Nucleus accumbens (tissue), 56 donors: ENCODE measurements around the gene MYO10.
"Not testable (repeated sequence)": the region's sequence is repeated elsewhere in the genome, so short reads cannot be mapped to it uniquely, and the experiment has no call there.

ENCODE experiments used
- DNase-seq, 56 donors: peaks; one replicate each; lab custom pipeline; 2025; lab: John Stamatoyannopoulos, UW

Gene MYO10

DNA sequence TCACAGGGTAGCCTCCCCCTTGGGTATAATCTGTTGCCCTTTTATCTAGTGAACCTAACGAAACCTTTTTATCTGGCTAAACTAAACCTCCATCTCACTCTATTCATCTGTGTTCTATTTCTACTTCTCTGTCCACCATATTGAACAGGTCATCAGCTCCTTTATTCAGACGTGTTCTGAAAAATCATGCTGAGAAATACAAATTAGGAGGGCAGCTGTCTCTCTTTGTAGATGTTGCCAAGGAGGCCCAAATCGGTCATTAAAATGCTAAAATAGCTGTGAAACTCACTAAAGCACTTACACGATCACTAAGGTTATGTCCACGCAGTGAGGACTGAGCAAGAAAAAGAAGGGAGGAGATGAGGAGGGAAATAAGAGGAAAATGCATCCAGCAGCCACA, 203.7 kb downstream of the MYO10 start:
- no peak for DNase-seq

DNA sequence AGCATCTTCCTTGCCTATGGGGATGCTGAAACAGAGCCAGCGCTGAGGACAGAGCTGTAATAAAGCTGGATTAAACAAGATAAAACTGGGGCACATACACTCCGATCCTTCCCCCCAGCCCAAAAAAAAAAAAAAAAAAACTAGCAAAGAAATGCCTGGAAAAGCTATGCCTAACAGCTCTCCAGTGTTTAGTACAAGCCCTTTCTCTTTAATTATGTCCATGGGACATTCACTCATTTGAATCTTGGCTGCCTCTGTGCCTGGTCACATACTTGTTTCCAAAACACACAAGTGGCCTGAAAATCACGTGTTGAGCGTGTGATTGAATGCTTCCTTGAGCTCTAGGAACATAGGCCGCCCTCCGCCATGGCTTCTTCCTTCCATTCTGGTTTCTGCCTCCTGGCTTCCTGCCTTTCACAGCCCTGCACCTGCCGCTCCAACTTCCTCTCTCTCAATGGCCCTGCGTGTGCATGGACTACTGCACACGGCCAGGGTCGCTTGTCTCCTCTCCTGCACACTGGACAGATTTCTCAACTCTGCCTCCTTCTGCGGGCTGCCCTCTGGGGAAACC, 208.2 kb downstream of the MYO10 start:
- peak in 24 of 56 donors; percentile 11 to 70 (median 34) for DNase-seq

DNA sequence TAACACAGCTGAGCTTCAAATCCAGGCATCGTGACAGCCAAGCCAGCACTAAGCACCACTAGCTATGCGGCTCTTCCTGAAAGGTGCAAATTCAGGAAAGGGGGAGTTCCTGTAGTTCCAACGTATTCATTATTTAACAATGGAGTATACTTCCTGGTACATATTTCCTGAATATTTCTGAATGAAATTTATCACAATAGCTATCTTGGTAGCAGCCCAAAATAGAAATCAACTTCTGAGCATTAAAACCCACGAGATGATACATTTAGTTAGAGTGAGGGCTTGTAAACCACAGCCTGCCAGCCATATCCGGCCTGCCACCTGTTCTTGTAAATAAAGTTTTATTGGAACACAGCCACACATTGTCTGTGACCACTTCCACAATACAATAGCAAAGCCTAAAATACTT, 209.5 kb downstream of the MYO10 start:
- DNase-seq: no peak

DNA sequence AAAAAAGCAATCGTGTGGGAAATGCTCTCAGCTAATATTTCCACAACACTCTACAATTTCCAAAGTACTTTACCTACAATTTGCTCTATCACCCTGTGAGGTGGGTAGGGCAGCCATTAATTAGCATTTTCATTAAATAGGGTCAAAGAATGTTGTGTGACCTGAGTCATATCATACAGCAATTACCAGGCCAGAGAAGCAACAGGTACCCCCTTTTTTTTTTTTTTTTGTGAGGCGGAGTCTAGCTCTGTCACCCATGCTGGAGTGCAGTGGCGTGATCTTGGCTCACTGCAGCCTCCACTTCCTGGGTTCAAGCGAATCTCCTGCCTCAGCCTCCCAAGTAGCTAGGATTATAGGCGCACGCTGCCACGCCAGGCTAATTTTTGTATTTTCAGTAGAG, 210.5 kb downstream of the MYO10 start:
- no peak for DNase-seq

DNA sequence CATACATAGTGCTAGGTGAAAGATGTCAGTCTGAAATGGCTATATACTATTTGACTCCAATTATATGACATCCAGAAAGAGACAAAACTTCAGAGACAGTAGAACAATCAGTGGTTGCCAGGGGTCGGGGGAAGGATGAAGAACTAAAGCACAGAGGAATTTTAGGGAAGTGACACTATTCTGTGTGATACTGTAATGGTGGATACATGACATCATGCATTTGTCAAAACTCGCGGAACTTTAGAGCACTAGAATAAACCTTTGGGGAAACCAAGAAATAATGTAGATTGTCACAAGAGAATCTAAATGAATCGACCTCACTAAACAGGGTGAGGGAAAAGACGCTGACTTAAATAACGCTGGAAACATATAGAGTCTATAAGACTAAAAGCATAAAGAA, 212.3 kb downstream of the MYO10 start:
- no peak for DNase-seq

DNA sequence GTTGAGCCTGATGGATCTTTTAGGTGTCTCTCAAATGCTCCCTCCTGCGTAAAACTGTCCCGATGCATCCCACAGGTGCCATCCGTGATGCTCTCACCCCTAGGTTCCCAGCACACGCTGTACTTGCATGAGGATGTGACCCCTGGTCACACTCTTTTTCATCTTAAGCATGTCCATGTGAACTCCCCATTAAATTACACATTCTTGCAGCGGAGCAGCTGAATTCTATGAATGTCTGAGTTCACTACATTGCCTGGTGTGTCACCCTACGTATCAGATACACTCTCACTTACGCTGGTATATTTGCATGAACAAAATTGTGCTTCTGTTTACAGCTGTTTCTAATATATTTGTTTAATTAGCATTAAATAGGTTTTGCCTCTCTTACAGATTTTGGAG, 214.0 kb downstream of the MYO10 start:
- no peak for DNase-seq

DNA sequence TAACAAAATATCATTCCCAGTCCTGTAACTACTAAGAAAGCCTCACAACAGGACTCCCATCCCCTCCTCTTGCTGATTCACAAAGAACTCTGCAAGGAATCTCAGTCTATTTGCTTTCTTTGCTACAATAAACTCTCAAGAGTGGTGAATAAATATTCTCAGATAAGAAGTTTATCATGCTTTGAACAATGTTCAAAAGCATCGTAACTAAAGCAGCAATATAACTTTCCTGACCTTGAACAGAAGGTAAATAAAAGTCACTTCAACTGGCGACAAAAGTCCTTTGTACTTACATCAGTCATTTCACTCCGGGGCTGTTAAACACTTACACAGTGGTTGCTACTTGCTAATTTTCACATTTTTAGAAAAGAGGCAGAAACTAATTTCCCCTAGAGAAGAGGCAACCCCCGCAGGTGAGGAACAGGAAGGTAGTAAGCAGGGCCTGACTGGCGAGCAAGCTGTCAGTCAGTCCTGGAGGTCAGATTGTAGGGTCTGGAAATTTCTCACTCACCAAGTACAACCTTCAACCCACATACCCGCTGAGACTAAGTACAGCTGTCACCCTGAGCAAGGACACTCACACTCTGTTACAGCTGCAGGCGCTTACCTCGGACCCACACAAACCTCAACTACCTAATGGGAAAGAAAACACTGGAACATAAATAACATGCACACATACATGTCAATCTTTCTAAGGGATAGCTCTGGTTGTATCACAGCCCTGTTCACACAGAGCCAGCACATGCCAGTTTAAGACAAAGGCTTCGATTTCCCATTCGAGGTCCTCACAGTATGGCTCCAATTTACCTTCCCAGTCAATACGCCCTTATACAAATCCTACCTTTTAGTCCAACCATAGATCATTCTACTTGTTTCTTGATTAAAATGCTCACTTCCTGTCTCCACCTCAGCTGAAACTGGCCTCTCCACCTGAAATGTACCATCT, 214.7 kb downstream of the MYO10 start:
- DNase-seq: no peak

DNA sequence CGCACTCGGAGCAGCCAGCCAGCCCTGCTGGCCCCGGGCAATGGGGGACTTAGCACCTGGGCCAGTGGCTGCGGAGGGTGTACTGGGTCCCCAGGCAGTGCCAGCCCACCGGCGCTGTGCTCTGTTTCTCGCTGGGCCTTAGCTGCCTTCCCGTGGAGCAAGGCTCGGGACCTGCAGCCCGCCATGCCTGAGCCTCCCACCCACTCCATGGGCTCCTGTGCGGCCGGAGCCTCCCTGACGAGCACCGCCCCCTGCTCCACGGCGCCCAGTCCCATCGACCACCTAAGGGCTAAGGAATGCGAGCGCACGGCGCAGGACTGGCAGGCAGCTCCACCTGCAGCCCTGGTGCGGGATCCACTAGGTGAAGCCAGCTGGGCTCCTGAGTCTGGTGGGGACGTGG, 218.1 kb downstream of the MYO10 start:
- not testable (repeated sequence) for DNase-seq

DNA sequence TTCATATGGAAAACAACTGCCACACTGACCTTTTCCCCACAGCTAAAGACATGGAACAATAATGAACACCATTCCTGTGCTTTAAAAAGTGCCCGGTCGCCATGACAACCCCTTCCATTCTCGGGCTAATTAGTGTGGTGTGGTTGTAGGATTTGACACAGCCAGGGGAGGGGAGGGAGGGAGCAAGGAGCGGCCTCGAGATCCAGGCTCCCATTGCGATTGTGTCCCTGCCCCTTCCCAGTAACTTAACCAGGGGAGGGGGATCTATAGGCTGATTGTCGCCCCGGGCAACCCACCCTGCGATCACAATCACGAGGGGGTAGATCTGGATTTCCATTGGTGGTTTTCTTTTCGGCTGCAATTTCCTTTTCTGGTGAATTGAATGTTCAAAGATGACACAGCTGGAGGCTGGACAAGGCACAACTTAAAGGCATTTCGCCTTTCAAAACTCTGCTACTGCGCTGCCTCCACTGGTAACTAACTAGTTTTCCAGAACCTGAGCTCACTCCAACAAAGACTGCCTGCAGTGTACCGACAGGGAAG, 222.6 kb downstream of the MYO10 start:
- DNase-seq: peak in 46 of 56 donors; percentile 15 to 82 (median 56)

DNA sequence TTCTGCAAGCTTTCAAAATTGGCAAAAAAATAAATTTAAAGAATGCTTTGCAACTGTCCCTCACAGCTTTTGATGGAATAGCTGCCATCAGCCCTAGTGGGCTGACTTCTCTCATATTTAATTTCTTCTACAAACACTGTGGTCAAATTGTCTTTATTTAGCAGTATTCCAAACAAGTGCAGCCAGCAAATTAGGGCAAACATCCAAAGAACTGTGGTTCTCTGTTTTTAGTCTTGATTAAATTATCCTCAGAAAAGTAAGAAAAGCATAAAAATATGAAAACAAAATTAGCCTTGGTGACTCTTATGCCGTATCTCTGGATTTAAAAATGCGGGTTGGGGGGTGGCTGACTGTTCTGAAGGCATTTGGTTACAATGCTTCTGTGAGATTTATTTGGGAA, 223.5 kb downstream of the MYO10 start:
- DNase-seq: no peak

DNA sequence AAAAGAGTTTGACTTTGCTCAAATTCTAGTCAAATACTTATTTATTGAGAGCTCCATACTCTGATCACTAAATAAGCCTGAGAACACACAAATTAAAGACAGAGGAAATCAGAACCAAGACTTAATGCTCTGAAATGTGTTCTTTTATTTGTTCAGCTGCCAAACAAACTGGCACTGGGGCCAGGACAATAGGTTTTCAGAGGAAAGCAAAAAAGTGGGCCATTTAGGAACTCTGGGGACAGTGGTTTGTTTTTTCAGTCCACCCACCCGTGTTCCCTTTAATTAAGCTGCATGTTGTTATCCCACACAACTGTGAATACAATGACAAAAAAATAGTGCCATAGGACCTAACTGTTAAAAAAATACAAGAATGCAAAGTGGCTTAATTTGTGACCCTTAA, 223.9 kb downstream of the MYO10 start:
- DNase-seq: peak in 2 of 56 donors; percentile 15 to 20

DNA sequence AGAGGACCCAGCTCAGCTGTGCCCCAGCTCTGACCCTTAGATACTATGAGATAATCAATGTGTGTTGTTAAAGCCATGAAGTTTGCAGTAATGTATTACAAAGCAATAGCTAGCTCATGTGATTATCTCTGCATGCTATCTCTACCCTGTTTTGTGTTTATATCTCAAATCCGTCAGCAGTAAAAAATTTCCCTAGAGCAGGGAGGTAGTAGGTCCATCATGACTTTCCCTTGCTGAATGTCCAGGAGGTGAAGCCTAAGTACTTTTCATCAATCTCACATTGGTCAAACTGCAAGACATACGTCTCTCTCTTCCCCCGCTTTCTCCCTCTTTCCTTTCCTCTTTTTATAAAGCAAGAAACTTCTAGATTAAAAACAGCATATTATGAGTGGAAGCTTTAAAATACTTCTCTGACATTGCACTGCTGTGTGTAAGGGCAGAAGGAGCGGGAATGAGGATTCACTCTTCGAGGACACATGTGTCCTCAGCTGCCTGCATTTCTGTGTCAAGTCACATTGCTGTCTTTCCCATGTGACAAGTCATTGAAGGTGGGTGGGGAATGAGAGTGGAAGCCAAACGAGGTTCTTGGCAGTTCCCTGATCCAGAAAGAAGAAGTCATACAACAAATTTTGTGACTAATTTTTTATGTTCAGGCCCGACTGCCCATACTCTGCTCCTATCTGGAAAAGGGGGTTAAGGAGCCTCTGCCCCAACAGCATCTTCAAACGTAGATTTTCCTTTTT, 226.2 kb downstream of the MYO10 start:
- peak in 1 of 56 donors; percentile 18 for DNase-seq

DNA sequence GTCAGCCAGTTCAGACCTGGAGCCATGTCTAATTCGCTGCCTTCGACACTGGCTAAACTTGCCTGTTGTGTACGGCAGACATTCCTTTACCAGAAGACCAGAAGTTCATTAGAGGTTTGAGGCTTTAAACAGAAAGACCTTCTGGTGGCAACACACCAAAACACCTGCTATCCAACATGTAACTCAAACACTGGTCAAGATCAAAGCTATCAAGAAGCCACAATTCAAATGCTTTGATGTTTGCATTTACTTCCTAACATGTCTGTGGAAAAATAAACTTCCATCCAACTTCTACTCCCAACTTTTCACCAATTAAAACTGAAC, 228.3 kb downstream of the MYO10 start:
- no peak for DNase-seq

DNA sequence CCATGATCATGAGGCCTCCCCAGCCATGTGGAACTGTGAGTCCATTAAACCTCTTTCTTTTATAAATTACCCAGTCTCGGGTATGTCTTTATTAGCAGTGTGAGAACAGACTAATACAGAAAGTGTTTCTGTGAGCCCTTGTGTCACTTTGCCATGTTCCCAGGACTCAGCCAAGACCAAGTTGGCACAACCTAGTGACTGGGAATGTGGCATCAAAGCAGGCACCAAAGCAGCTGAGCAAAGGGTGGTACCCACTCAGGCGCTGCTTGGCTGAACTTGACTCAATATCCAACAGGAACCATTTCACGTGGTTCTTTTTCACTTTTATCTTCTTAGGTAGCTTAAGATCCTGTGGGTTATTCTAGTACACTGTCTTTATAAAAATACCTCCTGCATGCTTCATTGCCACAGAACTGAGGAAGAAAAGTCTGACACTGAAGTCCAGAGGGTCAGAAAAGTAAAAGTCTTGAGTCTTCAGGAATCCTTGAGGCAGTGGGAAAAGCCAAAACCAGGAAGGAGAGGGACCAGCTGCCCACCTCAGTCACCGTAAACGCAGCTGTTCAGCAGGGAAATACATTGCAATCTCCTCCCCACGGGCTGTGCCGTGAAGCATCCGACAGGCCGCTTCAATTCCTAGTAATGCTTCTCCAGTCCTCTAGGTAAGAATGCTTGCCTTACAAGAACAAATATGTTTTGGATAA, 228.8 kb downstream of the MYO10 start:
- peak in 15 of 56 donors; percentile 10 to 62 (median 40) for DNase-seq

DNA sequence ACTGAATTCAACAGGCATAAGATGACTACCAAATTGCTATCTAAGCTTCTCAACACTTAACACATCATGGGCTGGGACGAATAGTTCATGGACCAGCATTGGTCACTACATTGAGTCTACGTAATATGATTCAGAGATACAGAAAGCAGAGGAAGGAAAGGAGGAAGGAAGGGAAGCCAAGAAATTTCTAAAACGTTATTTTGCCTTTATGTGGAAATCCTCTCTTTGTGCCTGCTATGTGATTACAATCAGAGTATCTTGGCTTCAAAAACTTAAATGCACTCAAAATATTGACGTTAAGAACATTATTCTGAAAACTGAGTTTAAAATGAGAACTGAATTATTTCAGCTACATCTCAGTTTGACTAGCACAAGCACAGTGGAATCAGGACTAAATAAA, 231.1 kb downstream of the MYO10 start:
- DNase-seq: no peak

DNA sequence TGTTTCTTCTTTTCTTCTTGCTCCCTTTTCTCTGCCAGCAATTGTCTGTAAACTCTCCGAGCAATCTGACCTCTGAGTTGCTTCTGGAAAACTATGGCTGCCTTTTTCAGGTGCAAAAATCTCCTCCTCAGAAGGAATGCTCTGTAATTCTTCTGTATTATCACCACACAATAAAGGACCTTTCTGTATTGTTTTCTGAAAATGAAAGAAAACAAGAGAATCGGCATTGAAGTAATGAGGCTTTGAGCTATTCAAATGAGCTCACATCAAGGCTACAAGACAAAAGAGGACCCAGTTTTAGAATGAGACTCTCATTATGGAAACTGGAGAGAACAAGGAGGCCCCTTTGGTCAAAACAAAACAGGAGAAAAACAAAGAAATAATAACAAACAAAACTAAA, 233.1 kb downstream of the MYO10 start:
- no peak for DNase-seq

DNA sequence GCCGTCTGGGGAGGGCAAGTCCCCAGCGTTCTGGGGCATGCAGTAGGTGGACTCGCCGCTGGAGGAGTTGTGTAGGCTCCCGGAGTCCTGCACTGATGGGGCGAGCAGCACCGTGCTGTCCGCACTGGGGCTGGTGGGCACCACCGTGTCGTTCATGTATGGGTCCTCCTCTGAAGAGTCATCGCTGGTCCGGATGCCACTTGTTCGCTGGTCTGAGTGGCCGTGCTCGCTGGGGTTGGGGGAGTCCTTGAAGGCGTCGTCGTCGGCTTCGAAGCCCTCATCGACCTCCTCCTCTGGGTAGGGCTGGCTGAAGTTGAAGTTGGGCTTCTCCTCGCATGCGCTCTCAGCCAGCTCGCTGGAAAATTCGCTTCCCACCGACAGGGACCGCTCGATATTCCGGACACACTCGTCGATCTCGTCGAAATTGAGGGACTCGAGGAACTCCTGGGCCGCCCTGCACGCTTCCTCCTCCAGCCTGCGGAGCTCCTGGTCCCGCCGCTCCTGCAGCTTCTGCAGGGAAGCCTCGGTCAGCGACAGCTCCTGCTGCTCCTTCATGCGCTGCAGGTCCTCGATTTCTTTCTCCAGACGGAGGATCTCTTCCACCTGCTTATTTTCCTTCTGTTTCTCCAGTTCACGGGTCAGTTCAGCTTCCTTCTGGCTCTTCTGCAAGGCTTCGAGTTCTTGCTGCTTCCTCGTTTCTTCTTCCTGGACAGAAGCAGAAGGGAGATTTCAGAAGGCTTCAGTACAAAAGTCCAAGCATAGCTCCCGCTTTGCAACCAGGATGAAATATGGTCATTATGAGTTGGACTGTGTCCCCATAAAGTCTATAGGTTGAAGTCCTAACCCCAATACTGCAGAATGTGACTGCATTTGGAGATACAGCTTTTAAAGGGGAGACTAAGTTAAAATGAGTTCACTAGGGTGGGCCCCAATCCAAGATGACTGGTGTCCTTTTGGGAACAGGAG, 234.7 kb downstream of the MYO10 start:
- DNase-seq: no peak

DNA sequence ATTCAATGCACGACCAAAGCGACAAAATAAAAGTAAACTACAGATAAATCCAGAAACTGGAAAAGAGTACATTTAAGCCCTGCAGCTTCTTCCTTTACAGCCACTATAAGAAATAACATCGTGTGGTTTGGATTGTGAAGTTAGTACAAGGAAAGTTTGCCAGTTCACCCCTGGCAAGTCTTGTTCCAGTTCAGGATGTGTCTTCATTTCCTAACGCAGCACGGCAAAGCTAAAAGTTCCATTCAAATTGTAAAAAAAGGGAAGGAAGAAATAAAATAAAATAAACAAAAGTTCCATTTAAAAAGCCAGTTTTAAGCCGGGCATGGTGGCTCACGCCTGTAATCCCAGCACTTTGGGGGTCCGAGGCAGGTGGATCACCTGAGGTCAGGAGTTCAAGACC, 236.0 kb downstream of the MYO10 start:
- DNase-seq: no peak

DNA sequence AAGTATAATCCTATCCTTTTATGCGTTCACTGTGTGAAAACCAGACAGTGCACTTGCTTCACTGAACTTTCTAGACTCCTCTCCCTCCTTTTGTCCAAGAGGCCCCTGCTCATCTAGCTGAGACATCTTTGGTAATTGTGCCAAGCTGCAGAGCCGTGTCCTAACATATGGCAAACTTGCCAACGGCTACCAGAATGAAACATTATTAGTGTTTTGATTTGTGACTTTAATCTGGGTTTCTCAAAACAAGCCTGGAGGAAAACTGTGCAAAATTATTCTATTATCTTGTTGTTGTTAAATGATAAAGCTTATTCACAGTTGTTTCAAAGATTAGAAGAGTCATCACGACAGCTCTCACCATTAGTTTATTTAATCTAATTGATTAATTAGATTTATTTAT, 240.3 kb downstream of the MYO10 start:
- DNase-seq: no peak
